ENCODE data around the gene PLXNB1.

The PLXNB1 gene

DNA sequence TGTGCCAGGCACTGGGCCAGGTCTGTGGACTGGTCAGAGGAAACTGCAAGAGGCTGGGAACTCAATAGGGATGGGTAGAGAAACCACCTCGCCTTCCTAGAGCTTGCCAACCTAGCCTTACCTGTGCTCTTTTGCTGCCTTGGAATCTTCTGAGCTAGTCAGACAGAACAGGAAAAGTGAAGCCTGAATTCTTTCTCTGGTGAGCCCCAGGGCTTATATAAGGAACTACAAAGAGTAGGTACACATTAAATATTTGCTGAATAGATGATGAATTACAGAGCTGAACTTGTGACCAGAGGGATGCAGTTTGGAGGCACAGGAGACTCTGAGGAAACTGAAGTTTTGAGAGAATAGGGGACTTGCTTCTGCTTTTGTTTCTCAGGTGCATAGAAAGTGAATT lies 73.5 kb downstream of the PLXNB1 start:
- peaks cover 10% of the 10 kb centered on the region; the same call in 1 of the 2 replicates for H3K9me3 ChIP-seq (ENCODE audit: low read length)
- H4K20me1 ChIP-seq (ENCODE audit: insufficient read depth, low read length): no peaks in the 10 kb centered on the region
- H2AFZ ChIP-seq (ENCODE audit: low read length): no peak overlapping the region
- TF ChIP-seq, protein P1, sequence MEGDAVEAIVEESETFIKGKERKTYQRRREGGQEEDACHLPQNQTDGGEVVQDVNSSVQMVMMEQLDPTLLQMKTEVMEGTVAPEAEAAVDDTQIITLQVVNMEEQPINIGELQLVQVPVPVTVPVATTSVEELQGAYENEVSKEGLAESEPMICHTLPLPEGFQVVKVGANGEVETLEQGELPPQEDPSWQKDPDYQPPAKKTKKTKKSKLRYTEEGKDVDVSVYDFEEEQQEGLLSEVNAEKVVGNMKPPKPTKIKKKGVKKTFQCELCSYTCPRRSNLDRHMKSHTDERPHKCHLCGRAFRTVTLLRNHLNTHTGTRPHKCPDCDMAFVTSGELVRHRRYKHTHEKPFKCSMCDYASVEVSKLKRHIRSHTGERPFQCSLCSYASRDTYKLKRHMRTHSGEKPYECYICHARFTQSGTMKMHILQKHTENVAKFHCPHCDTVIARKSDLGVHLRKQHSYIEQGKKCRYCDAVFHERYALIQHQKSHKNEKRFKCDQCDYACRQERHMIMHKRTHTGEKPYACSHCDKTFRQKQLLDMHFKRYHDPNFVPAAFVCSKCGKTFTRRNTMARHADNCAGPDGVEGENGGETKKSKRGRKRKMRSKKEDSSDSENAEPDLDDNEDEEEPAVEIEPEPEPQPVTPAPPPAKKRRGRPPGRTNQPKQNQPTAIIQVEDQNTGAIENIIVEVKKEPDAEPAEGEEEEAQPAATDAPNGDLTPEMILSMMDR (IDR thresholded peaks at IDR 0.05; ENCODE audit: low read length): no peak
- no peak for TF ChIP-seq EZH2 (IDR thresholded peaks at IDR 0.05; ENCODE audit: borderline replicate concordance, low read length)
- H3K4me3 ChIP-seq (ENCODE audit: low read depth, low read length, poor library complexity, severe bottlenecking): no peak overlapping the region
- no peaks in the 10 kb centered on the region for H3K4me1 ChIP-seq (ENCODE audit: insufficient read depth, low read length, severe bottlenecking)
- no peak overlapping the region for H3K9ac ChIP-seq (ENCODE audit: low read length)
- H3F3A ChIP-seq (ENCODE audit: insufficient read depth, low read length): no peaks in the 10 kb centered on the region
- H3K4me2 ChIP-seq (ENCODE audit: low read length): no peak overlapping the region
- no peak overlapping the region for H3K27ac ChIP-seq (ENCODE audit: low read depth, low read length, poor library complexity, severe bottlenecking)
- H3K27me3 ChIP-seq (ENCODE audit: insufficient read depth, low read length): 0 out of 2 replicates have a peak, but pooled peaks cover 10% of the 10 kb centered on the region
- no peaks in the 10 kb centered on the region for H3K36me3 ChIP-seq (ENCODE audit: insufficient read depth, low read length)
- H3K9me2 ChIP-seq (ENCODE audit: low read depth, low read length): no peaks in the 10 kb centered on the region
- H3K79me2 ChIP-seq (ENCODE audit: insufficient read depth, low read length): no peaks in the 10 kb centered on the region

DNA sequence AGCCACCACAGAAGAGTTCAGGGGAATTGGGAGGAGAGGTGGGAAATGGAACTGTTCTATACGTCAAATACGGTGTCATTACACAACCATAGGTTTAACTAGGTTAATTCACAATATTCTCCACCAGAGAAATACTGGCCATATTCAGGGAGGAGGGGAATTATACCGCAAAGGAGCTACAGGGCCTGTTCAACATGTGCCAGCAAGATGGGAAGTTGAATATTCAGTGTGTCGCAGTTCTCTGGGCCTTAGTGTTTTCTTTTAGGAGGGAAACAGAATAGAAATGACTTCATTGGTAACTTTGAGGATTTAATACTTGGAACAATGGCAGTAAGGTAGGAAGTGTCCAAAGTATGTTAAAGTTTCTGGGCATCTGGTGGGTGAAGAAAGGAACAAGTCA lies 75.9 kb downstream of the PLXNB1 start:
- Histone ChIP-seq H3K36me3 (ENCODE audit: insufficient read depth, low read length) (no peaks in the 10 kb centered on the region), H3K4me3 (ENCODE audit: low read depth, low read length, poor library complexity, severe bottlenecking) (no peak overlapping the region), H3K27ac (ENCODE audit: low read depth, low read length, poor library complexity, severe bottlenecking) (no peak overlapping the region), H3K27me3 (ENCODE audit: insufficient read depth, low read length) (0 out of 2 replicates have a peak, but pooled peaks cover 13% of the 10 kb centered on the region), H3K4me2 (ENCODE audit: low read length) (no peak overlapping the region), H3F3A (ENCODE audit: insufficient read depth, low read length) (no peaks in the 10 kb centered on the region), H2AFZ (ENCODE audit: low read length) (no peak overlapping the region), H3K79me2 (ENCODE audit: insufficient read depth, low read length) (no peaks in the 10 kb centered on the region), H4K20me1 (ENCODE audit: insufficient read depth, low read length) (no peaks in the 10 kb centered on the region), H3K9me2 (ENCODE audit: low read depth, low read length) (no peaks in the 10 kb centered on the region), H3K4me1 (ENCODE audit: insufficient read depth, low read length, severe bottlenecking) (no peaks in the 10 kb centered on the region), H3K9ac (ENCODE audit: low read length) (no peak overlapping the region), H3K9me3 (ENCODE audit: low read length) (peaks cover 10% of the 10 kb centered on the region; the same call in 1 of the 2 replicates)
- TF ChIP-seq EZH2 (IDR thresholded peaks at IDR 0.05; ENCODE audit: borderline replicate concordance, low read length): no peak
- TF ChIP-seq, protein P1 (IDR thresholded peaks at IDR 0.05; ENCODE audit: low read length): no peak
